Neural cell (in vitro differentiated cells): ENCODE results near the gene MRPL14. TPM values are rescaled to one million over a fixed set of nuclear protein-coding genes. Genes with fewer than 3 reads are reported as not detected.

Experiments used
- H2AFZ ChIP-seq: fragments of 200-600, 300-800 bp; sonication (generic), shearing (Covaris generic); 2 replicates; pipeline ENCODE4 v1.6.0; 2014; ENCODE audit warnings: low read depth, mild to moderate bottlenecking, antibody characterized with exemption, low read length, moderate library complexity
- H3F3A ChIP-seq: fragments of 200-600 bp; shearing (Covaris generic); 2 replicates; pipeline ENCODE4 v1.6.1; 2016; ENCODE audit warnings: mild to moderate bottlenecking, moderate library complexity, mixed read lengths, antibody characterized with exemption, low read length; ENCODE audit not compliant: insufficient read depth, poor library complexity, severe bottlenecking
- H3K27ac ChIP-seq: fragments of 200-600, 300-800 bp; sonication (generic), shearing (Covaris generic); 2 replicates; pipeline ENCODE4 v1.5.1; 2014; ENCODE audit warnings: mild to moderate bottlenecking, low read length, moderate library complexity
- H3K27me3 ChIP-seq: fragments of 300-800, 200-600 bp; sonication (generic), shearing (Covaris generic); 2 replicates; pipeline ENCODE4 v1.6.0; 2014; ENCODE audit warnings: mild to moderate bottlenecking, low read depth, low read length, moderate library complexity; ENCODE audit not compliant: insufficient read depth
- H3K36me3 ChIP-seq: fragments of 300-800, 200-600 bp; sonication (generic), shearing (Covaris generic); 2 replicates; pipeline ENCODE4 v1.5.1; 2014; ENCODE audit warnings: mild to moderate bottlenecking, antibody characterized with exemption, low read length, moderate library complexity; ENCODE audit not compliant: insufficient read depth
- H3K4me2 ChIP-seq: fragments of 300-800, 200-600 bp; sonication (generic), shearing (Covaris generic); 2 replicates; pipeline ENCODE4 v1.6.0; 2014; ENCODE audit warnings: mild to moderate bottlenecking, low read length
- H3K4me3 ChIP-seq: fragments of 300-800, 200-600 bp; sonication (generic), shearing (Covaris generic); 2 replicates; pipeline ENCODE4 v1.5.1; 2014; ENCODE audit warnings: mild to moderate bottlenecking, low read length, moderate library complexity
- H3K79me2 ChIP-seq: fragments of 200-600 bp; shearing (Covaris generic); replicated peaks from 2 replicates; pipeline ENCODE4 v1.6.0; 2014; ENCODE audit warnings: mild to moderate bottlenecking, low read length, moderate library complexity; ENCODE audit not compliant: insufficient read depth
- H3K9ac ChIP-seq: fragments of 300-800, 200-600 bp; sonication (generic), shearing (Covaris generic); 2 replicates; pipeline ENCODE4 v1.6.1; 2016; ENCODE audit warnings: mild to moderate bottlenecking, low read length, mixed read lengths
- H3K9me2 ChIP-seq: fragments of 200-600 bp; shearing (Covaris generic); 2 replicates; pipeline ENCODE4 v1.6.1; 2016; ENCODE audit warnings: mild to moderate bottlenecking, low read length, mixed read lengths; ENCODE audit not compliant: insufficient read depth
- H3K9me3 ChIP-seq: fragments of 200-600, 300-800 bp; sonication (generic), shearing (Covaris generic); 2 replicates; pipeline ENCODE4 v1.6.1; 2016; ENCODE audit warnings: mild to moderate bottlenecking, mixed run types, low read length, moderate library complexity, mixed read lengths
- H4K20me1 ChIP-seq: fragments of 200-600 bp; shearing (Covaris generic); 2 replicates; pipeline ENCODE4 v1.6.1; 2016; ENCODE audit warnings: mild to moderate bottlenecking, mixed run types; ENCODE audit not compliant: insufficient read depth
- EP300 ChIP-seq: fragments of 450-650 bp; conservative IDR thresholded peaks from 2 replicates; pipeline ENCODE4 v1.6.1; 2014; ENCODE audit warnings: antibody characterized with exemption, mild to moderate bottlenecking, moderate library complexity; ENCODE audit not compliant: poor library complexity, severe bottlenecking
- EZH2 ChIP-seq: fragments of 200-600, 300-800 bp; shearing (Covaris generic), sonication (generic); IDR thresholded peaks from 2 replicates; pipeline ENCODE4 v1.6.1; 2014; ENCODE audit warnings: antibody characterized with exemption, low read length, borderline replicate concordance, mild to moderate bottlenecking; ENCODE audit not compliant: insufficient read depth, poor library complexity, severe bottlenecking
- MXI1 ChIP-seq: fragments of 450-650 bp; conservative IDR thresholded peaks from 2 replicates; pipeline ENCODE4 v1.6.1; 2014; ENCODE audit warnings: antibody characterized with exemption, mild to moderate bottlenecking; ENCODE audit not compliant: poor library complexity, severe bottlenecking
- POLR2AphosphoS5 ChIP-seq: IDR thresholded peaks from 2 replicates; pipeline ENCODE4 v1.6.1; 2012
- RAD21 ChIP-seq: fragments of 450-650 bp; conservative IDR thresholded peaks from 2 replicates; pipeline ENCODE4 v1.6.1; 2014; ENCODE audit warnings: antibody characterized with exemption, mild to moderate bottlenecking, moderate library complexity
- SMC3 ChIP-seq: fragments of 450-650 bp; conservative IDR thresholded peaks from 2 replicates; pipeline ENCODE4 v1.6.1; 2014; ENCODE audit warnings: antibody characterized with exemption, mild to moderate bottlenecking, moderate library complexity; ENCODE audit not compliant: poor library complexity
- TAF1 ChIP-seq: IDR thresholded peaks from 2 replicates; pipeline ENCODE4 v1.6.1; 2012; ENCODE audit warnings: low read depth
- polyA plus RNA-seq: library from polyadenylated mRNA; depleted of rRNA; stranded (reverse); fragments of >200 nt; gene quantifications from 2 replicates; pipeline ENCODE4 v1.2.3, GENCODE V29; 2014
- TF ChIP-seq, protein P1 (sequence below): fragments of 450-650 bp; IDR thresholded peaks from 2 replicates; pipeline ENCODE4 v1.5.1; 2014; ENCODE audit warnings: antibody characterized with exemption, mild to moderate bottlenecking, moderate library complexity; ENCODE audit not compliant: poor library complexity, severe bottlenecking
- TF ChIP-seq, protein P2 (sequence below): IDR thresholded peaks from 2 replicates; pipeline ENCODE4 v1.6.1; 2012; ENCODE audit warnings: borderline replicate concordance

Gene MRPL14
- polyA plus RNA-seq, 1 donor from 2014 or later, result 66.4 TPM

DNA sequence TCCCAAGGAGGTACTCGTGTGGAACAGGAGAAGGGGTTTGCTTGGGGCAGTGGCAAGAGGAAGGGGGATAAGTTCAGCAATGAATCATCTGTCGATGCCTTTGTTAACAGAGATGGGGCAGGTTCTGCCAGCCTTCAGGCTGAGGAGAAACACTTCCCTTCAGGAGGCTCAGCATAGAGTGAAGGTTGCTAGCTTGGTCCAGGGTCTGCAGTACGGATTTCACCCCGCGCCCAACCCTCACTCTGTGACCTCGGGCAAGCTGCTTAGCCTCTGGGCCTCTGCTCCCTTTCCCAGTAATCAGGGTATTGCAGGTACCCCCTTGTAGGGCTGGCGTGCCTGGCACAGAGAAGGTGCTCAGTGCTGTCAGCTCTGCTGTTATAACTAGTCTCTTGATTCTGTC is 38.9 kb upstream of the MRPL14 start:
- Histone ChIP-seq H3K27ac (no peak overlapping the region), H4K20me1 (no peaks in the 10 kb centered on the region), H3K79me2 (no peaks in the 10 kb centered on the region), H2AFZ (no peak overlapping the region), H3K4me3 (no peak overlapping the region), H3K9ac (no peak overlapping the region), H3K27me3 (no peaks in the 10 kb centered on the region), H3K36me3 (no peaks in the 10 kb centered on the region), H3F3A (no peaks in the 10 kb centered on the region), H3K4me2 (no peak overlapping the region), H3K9me3 (no peaks in the 10 kb centered on the region), H3K9me2 (no peaks in the 10 kb centered on the region)
- TF ChIP-seq MXI1 (no peak), EP300 (no peak), POLR2AphosphoS5 (no peak), EZH2 (no peak)
- TF ChIP-seq, protein P1, sequence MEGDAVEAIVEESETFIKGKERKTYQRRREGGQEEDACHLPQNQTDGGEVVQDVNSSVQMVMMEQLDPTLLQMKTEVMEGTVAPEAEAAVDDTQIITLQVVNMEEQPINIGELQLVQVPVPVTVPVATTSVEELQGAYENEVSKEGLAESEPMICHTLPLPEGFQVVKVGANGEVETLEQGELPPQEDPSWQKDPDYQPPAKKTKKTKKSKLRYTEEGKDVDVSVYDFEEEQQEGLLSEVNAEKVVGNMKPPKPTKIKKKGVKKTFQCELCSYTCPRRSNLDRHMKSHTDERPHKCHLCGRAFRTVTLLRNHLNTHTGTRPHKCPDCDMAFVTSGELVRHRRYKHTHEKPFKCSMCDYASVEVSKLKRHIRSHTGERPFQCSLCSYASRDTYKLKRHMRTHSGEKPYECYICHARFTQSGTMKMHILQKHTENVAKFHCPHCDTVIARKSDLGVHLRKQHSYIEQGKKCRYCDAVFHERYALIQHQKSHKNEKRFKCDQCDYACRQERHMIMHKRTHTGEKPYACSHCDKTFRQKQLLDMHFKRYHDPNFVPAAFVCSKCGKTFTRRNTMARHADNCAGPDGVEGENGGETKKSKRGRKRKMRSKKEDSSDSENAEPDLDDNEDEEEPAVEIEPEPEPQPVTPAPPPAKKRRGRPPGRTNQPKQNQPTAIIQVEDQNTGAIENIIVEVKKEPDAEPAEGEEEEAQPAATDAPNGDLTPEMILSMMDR, result no peak

DNA sequence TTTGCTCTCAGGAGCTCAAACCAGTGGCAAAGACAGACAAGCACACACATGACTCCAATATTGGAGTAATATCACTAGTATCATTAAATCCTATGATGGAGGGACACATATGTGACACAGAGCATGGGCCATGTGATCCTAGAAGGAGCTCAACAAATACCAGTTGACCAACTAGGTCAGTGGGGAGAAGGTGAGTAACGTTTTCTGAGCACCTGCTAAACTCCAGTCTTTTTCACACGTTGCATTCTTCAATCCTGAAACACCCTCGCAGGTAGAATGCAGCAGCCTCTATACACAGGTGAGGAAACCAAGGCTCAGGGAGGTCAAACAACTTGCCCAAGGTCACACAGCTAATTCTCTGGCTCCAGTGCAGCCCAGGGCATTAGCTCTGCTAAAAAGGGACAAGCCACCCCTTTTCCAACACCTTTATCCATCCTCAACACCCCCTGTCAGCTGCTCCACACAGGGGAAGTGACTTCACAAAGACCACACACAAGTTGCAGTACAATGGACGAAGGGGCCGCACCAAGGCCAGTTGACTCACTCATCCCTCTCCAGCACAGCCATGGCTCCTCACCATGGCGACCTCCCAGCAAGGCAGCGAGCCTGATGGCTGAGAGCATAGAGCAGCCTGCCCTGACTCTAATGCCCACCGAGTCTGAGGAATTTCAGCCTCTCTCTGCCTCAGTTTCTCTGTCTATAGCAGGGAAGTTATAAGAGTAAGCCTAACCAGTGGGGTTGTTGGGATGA is 35.8 kb upstream of the MRPL14 start:
- no peak overlapping the region for H3K4me3 ChIP-seq
- no peaks in the 10 kb centered on the region for H3K36me3 ChIP-seq
- no peak overlapping the region for H3K9ac ChIP-seq
- H3K9me3 ChIP-seq, result no peaks in the 10 kb centered on the region
- no peak overlapping the region for H2AFZ ChIP-seq
- H3K27me3 ChIP-seq, result no peaks in the 10 kb centered on the region
- H3K79me2 ChIP-seq, result no peaks in the 10 kb centered on the region
- no peaks in the 10 kb centered on the region for H3F3A ChIP-seq
- H3K4me2 ChIP-seq, result no peak overlapping the region
- TF ChIP-seq, protein P1, result no peak
- TF ChIP-seq RAD21 (no peak), SMC3 (no peak), TAF1 (no peak), EZH2 (no peak), POLR2AphosphoS5 (no peak), MXI1 (no peak), EP300 (no peak)
- TF ChIP-seq, protein P2, sequence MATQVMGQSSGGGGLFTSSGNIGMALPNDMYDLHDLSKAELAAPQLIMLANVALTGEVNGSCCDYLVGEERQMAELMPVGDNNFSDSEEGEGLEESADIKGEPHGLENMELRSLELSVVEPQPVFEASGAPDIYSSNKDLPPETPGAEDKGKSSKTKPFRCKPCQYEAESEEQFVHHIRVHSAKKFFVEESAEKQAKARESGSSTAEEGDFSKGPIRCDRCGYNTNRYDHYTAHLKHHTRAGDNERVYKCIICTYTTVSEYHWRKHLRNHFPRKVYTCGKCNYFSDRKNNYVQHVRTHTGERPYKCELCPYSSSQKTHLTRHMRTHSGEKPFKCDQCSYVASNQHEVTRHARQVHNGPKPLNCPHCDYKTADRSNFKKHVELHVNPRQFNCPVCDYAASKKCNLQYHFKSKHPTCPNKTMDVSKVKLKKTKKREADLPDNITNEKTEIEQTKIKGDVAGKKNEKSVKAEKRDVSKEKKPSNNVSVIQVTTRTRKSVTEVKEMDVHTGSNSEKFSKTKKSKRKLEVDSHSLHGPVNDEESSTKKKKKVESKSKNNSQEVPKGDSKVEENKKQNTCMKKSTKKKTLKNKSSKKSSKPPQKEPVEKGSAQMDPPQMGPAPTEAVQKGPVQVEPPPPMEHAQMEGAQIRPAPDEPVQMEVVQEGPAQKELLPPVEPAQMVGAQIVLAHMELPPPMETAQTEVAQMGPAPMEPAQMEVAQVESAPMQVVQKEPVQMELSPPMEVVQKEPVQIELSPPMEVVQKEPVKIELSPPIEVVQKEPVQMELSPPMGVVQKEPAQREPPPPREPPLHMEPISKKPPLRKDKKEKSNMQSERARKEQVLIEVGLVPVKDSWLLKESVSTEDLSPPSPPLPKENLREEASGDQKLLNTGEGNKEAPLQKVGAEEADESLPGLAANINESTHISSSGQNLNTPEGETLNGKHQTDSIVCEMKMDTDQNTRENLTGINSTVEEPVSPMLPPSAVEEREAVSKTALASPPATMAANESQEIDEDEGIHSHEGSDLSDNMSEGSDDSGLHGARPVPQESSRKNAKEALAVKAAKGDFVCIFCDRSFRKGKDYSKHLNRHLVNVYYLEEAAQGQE, result no peak
- no peaks in the 10 kb centered on the region for H4K20me1 ChIP-seq
- H3K9me2 ChIP-seq, result no peaks in the 10 kb centered on the region
- H3K27ac ChIP-seq, result no peak overlapping the region
